Measurements from ENCODE around the gene GOLGA6A.
"Not testable (repeated sequence)": the region's sequence is repeated elsewhere in the genome, so short reads cannot be mapped to it uniquely, and the experiment has no call there.

Gene GOLGA6A

GRCh38 chr15:74055804-74056203 is 26.5 kb downstream of the GOLGA6A start:
- Mint-ChIP-seq H3K36me3 (ENCODE audit: low read depth) (no peaks in the 10 kb centered on the region), H3K4me3 (no peak overlapping the region), H3K4me1 (peaks cover 23% of the 10 kb centered on the region), H3K27me3 (ENCODE audit: low read depth) (peaks cover 19% of the 10 kb centered on the region), H3K27ac (no peak overlapping the region), H3K9me3 (no peaks in the 10 kb centered on the region)
- no peak for TF ChIP-seq CTCF (IDR thresholded peaks at IDR 0.05; ENCODE audit: unreplicated experiment in 3 of 3)

- Mint-ChIP-seq H3K9me3 (no peaks in the 10 kb centered on the region), H3K4me1 (peaks cover 27% of the 10 kb centered on the region), H3K27ac (peak overlapping the region in 2 of 3 experiments; percentile 79 to 88), H3K4me3 (peak overlapping the region in 2 of 3 experiments; percentile 29 to 43), H3K27me3 (ENCODE audit: low read depth) (peaks cover 14% of the 10 kb centered on the region), H3K36me3 (ENCODE audit: low read depth) (no peaks in the 10 kb centered on the region)
- peak; percentile 37 to 53 (median 50) for TF ChIP-seq CTCF (IDR thresholded peaks at IDR 0.05; ENCODE audit: unreplicated experiment in 3 of 3)
These were observed 28.3 kb downstream of the GOLGA6A start for GRCh38 chr15:74053941-74054529.

- Mint-ChIP-seq H3K27me3 (ENCODE audit: low read depth) (peaks cover 14% of the 10 kb centered on the region), H3K27ac (peak overlapping the region; percentile 23 to 88 (median 79)), H3K4me1 (peaks cover 27% of the 10 kb centered on the region), H3K9me3 (no peaks in the 10 kb centered on the region), H3K36me3 (ENCODE audit: low read depth) (no peaks in the 10 kb centered on the region), H3K4me3 (peak overlapping the region in 2 of 3 experiments; percentile 29 to 43)
- TF ChIP-seq CTCF (IDR thresholded peaks at IDR 0.05; ENCODE audit: unreplicated experiment in 3 of 3): no peak
These were observed 28.8 kb downstream of the GOLGA6A start for GRCh38 chr15:74053517-74053916.

- H3K4me3 Mint-ChIP-seq; H3K9me3 Mint-ChIP-seq; H3K36me3 Mint-ChIP-seq (ENCODE audit: low read depth): not testable (repeated sequence)
- Mint-ChIP-seq H3K27me3 (ENCODE audit: low read depth) (peaks cover 14% of the 10 kb centered on the region), H3K27ac (peak overlapping the region in 1 of 3 experiments; percentile 70), H3K4me1 (peaks cover 27% of the 10 kb centered on the region)
These were observed 29.8 kb downstream of the GOLGA6A start for GRCh38 chr15:74052271-74053260.

- H3K27me3 Mint-ChIP-seq (ENCODE audit: low read depth): peaks cover 14% of the 10 kb centered on the region
- TF ChIP-seq CTCF (IDR thresholded peaks at IDR 0.05; ENCODE audit: unreplicated experiment in 3 of 3): no peak
- H3K36me3 Mint-ChIP-seq (ENCODE audit: low read depth): no peaks in the 10 kb centered on the region
- peak overlapping the region in 2 of 3 experiments; percentile 70 to 81 for H3K27ac Mint-ChIP-seq
- no peak overlapping the region for H3K4me3 Mint-ChIP-seq
- peaks cover 27% of the 10 kb centered on the region for H3K4me1 Mint-ChIP-seq
- H3K9me3 Mint-ChIP-seq: no peaks in the 10 kb centered on the region
These were observed 31.7 kb downstream of the GOLGA6A start for GRCh38 chr15:74050556-74051234.

GRCh38 chr15:74050127-74050526 is 32.2 kb downstream of the GOLGA6A start:
- Mint-ChIP-seq H3K4me1 (peaks cover 27% of the 10 kb centered on the region), H3K4me3 (no peak overlapping the region), H3K36me3 (ENCODE audit: low read depth) (no peaks in the 10 kb centered on the region), H3K27me3 (ENCODE audit: low read depth) (peaks cover 17% of the 10 kb centered on the region), H3K27ac (peak overlapping the region in 2 of 3 experiments; percentile 70 to 81), H3K9me3 (no peaks in the 10 kb centered on the region)
- no peak for TF ChIP-seq CTCF (IDR thresholded peaks at IDR 0.05; ENCODE audit: unreplicated experiment in 3 of 3)
